Stimulated activated CD8-positive, alpha-beta memory T cell treated with anti-CD3 and anti-CD28 coated beads, Interleukin-7, amount 100 ng/mL, for 24 hours (primary cell): Measurements from ENCODE around the gene FRS2.
"Not testable (repeated sequence)": the region's sequence is repeated elsewhere in the genome, so short reads cannot be mapped to it uniquely, and the experiment has no call there.

Source experiments
- DNase-seq: peaks from one replicate; pipeline ENCODE4 v3.0.0-alpha.2; 2020; ENCODE audit warnings: low read depth

FRS2 gene

GRCh38 chr12:69580074-69580473, 109.9 kb downstream of the FRS2 start:
- DNase-seq = no peak

GRCh38 chr12:69583203-69583602, 113.0 kb downstream of the FRS2 start:
- DNase-seq = no peak

- DNase-seq = peak; percentile 95
These were observed 115.2 kb downstream of the FRS2 start, which contains the start of gene CCT2 for GRCh38 chr12:69585189-69586062. Gene CCT2, plus strand, starts transcription at chr12:69585459. Its CDS starts 63 bp downstream, at chr12:69585522.

- DNase-seq = no peak
These were observed 118.3 kb downstream of the FRS2 start for GRCh38 chr12:69588527-69588926.

GRCh38 chr12:69589082-69589481, 118.9 kb downstream of the FRS2 start:
- no peak for DNase-seq

- no peak for DNase-seq
These were observed 125.5 kb downstream of the FRS2 start for GRCh38 chr12:69595689-69596088.

- no peak for DNase-seq
These were observed 128.1 kb downstream of the FRS2 start for GRCh38 chr12:69598174-69598753.

GRCh38 chr12:69600804-69601203, 130.6 kb downstream of the FRS2 start:
- DNase-seq = no peak

GRCh38 chr12:69601962-69602685, 131.9 kb downstream of the FRS2 start:
- DNase-seq = no peak

- DNase-seq = no peak
These were observed 132.8 kb downstream of the FRS2 start for GRCh38 chr12:69602954-69603353.

GRCh38 chr12:69603556-69603955, 133.4 kb downstream of the FRS2 start:
- DNase-seq = not testable (repeated sequence)

- DNase-seq = not testable (repeated sequence)
These were observed 134.1 kb downstream of the FRS2 start for GRCh38 chr12:69604275-69604674.

GRCh38 chr12:69608114-69608513, 137.9 kb downstream of the FRS2 start:
- no peak for DNase-seq

GRCh38 chr12:69610126-69610525, 139.9 kb downstream of the FRS2 start:
- DNase-seq = no peak

- no peak for DNase-seq
These were observed 140.5 kb downstream of the FRS2 start, which contains the start of gene LRRC10 for GRCh38 chr12:69610729-69611128. Gene LRRC10, minus strand, starts transcription at chr12:69610907. Its CDS starts 69 bp downstream, at chr12:69610838.

GRCh38 chr12:69613351-69613750, 143.2 kb downstream of the FRS2 start:
- no peak for DNase-seq

- no peak for DNase-seq
These were observed 145.8 kb downstream of the FRS2 start for GRCh38 chr12:69616025-69616424.

- no peak for DNase-seq
These were observed 148.9 kb downstream of the FRS2 start for GRCh38 chr12:69619050-69619449.

GRCh38 chr12:69620077-69620476, 149.9 kb downstream of the FRS2 start:
- no peak for DNase-seq

GRCh38 chr12:69620921-69621320, 150.7 kb downstream of the FRS2 start:
- no peak for DNase-seq

- DNase-seq = no peak
These were observed 151.4 kb downstream of the FRS2 start for GRCh38 chr12:69621551-69621950.

- DNase-seq = no peak
These were observed 153.8 kb downstream of the FRS2 start for GRCh38 chr12:69623970-69624369.

GRCh38 chr12:69627501-69627900, 157.3 kb downstream of the FRS2 start:
- no peak for DNase-seq
